GM12864 (cell line): ENCODE measurements around the gene NID1.

Source experiments
- DNase-seq: peaks from one replicate; pipeline ENCODE4 v3.0.0-alpha.2; 2011; ENCODE audit warnings: low read depth
- H3K4me3 ChIP-seq: 2 replicates; pipeline ENCODE4 v1.5.1; 2011; ENCODE audit warnings: mild to moderate bottlenecking, low read depth, low read length, control low read depth
- CTCF ChIP-seq: IDR thresholded peaks from 2 replicates; pipeline ENCODE4 v1.5.1; 2011; ENCODE audit warnings: low read depth, mild to moderate bottlenecking, moderate library complexity, low read length, control low read depth, inconsistent platforms; ENCODE audit errors: missing control alignments

Gene NID1

DNA sequence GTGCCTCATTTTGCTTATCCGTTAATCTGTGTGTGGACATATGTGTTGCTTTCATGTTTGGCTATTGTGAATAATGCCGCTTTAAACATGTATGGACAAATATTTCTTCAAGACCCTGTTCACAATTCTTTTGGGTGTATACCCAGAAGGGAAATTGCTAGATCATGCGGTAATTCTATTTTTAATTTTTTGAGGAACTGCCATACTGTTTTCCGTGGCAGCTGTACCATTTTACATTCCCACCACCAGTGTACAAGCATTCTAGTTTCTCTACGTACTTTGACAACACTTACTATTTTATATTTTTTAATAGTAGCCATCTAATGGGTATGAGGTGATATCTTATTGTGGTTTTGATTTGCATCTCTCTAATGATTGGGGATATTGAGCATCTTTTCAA, 7.1 kb upstream of the NID1 start:
- no peak for TF ChIP-seq CTCF
- DNase-seq, result no peak
- no peak overlapping the region for H3K4me3 ChIP-seq

GRCh38 chr1:236070753-236071152, 5.9 kb upstream of the NID1 start:
- no peak for TF ChIP-seq CTCF
- no peak for DNase-seq
- no peak overlapping the region for H3K4me3 ChIP-seq

DNA sequence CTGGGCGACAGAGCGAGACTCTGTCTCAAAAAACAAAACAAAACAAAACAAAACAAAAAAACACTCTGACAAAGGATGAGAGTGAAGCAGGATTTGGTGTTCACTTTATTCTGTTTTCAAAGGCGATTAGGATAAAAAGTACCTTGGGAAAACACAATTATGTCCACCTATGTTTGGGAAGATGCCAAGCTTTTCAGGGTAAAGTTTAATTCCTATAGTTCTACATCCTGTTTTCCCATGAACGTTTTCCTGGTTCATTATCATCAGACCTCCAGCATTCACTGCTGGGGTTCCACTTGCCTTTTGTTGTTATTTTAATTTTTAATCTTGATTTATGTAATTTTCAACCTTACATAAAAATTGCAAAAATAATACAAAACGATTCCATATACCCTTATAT, 4.9 kb upstream of the NID1 start:
- no peak for TF ChIP-seq CTCF
- H3K4me3 ChIP-seq, result no peak overlapping the region
- DNase-seq, result no peak

DNA sequence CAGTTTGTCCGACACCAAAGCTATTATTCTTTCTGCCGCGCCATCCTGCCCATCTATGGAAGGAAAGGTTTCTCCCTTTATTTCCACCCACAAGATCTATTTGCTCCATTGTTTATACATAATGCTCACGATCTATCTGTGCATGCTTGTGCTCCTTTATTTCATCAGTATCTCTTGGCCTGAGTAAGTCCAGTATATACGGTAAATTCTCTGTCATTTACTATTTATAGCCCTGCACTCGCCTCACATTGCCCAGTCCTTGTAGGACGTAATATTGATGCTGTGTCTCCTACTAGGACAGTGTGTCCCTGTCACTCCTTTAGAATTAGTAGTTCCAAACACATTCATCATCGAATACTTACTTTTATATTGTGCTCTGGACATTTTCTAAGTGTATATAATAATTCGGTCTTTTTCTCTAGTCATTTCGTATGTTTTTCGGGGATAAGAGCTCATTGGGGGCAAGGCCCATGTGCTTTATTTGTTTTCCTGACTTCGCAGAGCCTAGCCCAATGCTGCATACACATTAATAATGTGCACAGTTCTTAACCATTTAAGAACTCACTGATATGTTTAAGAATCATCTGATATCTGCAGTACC, 3.1 kb upstream of the NID1 start:
- TF ChIP-seq CTCF, result no peak
- H3K4me3 ChIP-seq, result no peak overlapping the region
- no peak for DNase-seq

DNA sequence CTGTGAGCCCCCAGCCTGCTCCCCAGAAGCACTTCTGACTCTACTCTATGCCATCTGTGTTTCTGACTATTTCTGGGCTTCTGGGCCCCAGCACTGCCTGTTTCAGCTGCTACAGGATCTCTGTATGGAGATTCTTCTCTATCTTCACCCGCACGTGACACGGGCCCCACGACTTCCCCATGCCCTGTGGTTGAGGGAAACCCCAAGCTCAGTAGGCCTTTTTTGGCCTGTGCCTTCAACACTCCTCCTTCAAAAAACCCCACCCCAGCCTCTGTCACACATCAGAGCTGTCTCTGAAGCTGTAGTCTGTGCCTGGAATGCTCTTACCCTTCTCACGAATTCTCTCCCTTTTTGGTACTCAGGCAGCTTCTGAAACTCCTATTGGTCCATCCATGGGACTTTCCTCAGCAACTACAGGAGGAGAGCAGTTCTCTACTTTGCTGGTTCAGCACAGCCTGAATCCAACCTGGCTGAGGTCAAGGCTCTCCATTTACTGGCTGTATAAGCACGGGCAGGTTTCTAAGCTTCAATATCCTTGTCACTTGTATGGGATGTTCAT, 2.0 kb upstream of the NID1 start:
- no peak for TF ChIP-seq CTCF
- peak; percentile 76 for DNase-seq
- no peak overlapping the region for H3K4me3 ChIP-seq

- no peak for TF ChIP-seq CTCF
- no peak for DNase-seq
- H3K4me3 ChIP-seq, result no peak overlapping the region
These were observed 1.2 kb upstream of the NID1 start for GRCh38 chr1:236066054-236066453.

GRCh38 chr1:236065509-236066005, 667 bp upstream of the NID1 start:
- TF ChIP-seq CTCF, result no peak
- no peak for DNase-seq
- peak overlapping the region; percentile 83 for H3K4me3 ChIP-seq
